PC-3 (cell line): ENCODE data around the gene EIF2S2. TPM values are rescaled to one million over a fixed set of nuclear protein-coding genes. Genes with fewer than 3 reads are reported as not detected.

ENCODE experiments used
- ATAC-seq: fragments of 200-7000 bp; cut with Tn5 transposase; 2 replicates; pipeline ENCODE4 v1.9.1; 2020; ENCODE audit warnings: mild to moderate bottlenecking, moderate library complexity
- BruUV-seq: library from RNA; stranded (reverse); fragments of 400-500 nt; replicated peaks from 2 replicates; lab custom pipeline; 2021; lab: Mats Ljungman, UMichigan
- CTCF ChIA-PET: fragments of 300-600 bp; sonication (Branson Sonifier 250); formaldehyde crosslinking; loops from one replicate; lab custom pipeline; 2022; ENCODE audit warnings: antibody characterized with exemption; lab: Charles Lee
- POLR2A ChIA-PET: fragments of 300-600 bp; sonication (Branson Sonifier 250); formaldehyde crosslinking; loops from one replicate; lab custom pipeline; 2022; ENCODE audit warnings: antibody characterized with exemption; ENCODE audit not compliant: unreplicated experiment; lab: Charles Lee
- DNase-seq: peaks from one replicate; pipeline ENCODE4 v3.0.0-alpha.2; 2015
- H2AFZ ChIP-seq: fragments of 300-600 bp; sonication (generic); 2 replicates; pipeline ENCODE4 v1.6.0; 2016; ENCODE audit warnings: antibody characterized with exemption, low read length
- H3F3A ChIP-seq: fragments of 300-600 bp; sonication (generic); one replicate; pipeline ENCODE4 v1.6.0; 2017; ENCODE audit warnings: antibody characterized with exemption, low read length, control low read depth, mild to moderate bottlenecking; ENCODE audit not compliant: unreplicated experiment
- H3K27ac ChIP-seq: fragments of 300-600 bp; sonication (generic); 2 replicates; pipeline ENCODE4 v1.5.1; 2016; ENCODE audit warnings: mild to moderate bottlenecking, low read length
- H3K27me3 ChIP-seq: fragments of 300-600 bp; sonication (generic); 2 replicates; pipeline ENCODE4 v1.6.1; 2016; ENCODE audit warnings: low read length, mixed read lengths
- H3K36me3 ChIP-seq: fragments of 300-600 bp; sonication (generic); 2 replicates; pipeline ENCODE4 v1.6.1; 2016; ENCODE audit warnings: low read depth, mixed run types, low read length, mixed read lengths
- H3K4me1 ChIP-seq: fragments of 300-600 bp; sonication (generic); 2 replicates; pipeline ENCODE4 v1.5.1; 2016; ENCODE audit warnings: low read length; ENCODE audit not compliant: insufficient read depth
- H3K4me2 ChIP-seq: fragments of 300-600 bp; sonication (generic); 2 replicates; pipeline ENCODE4 v1.6.0; 2016; ENCODE audit warnings: low read length
- H3K4me3 ChIP-seq: fragments of 300-600 bp; sonication (generic); 2 replicates; pipeline ENCODE4 v1.5.1; 2016; ENCODE audit warnings: mild to moderate bottlenecking, low read length, mixed read lengths
- H3K79me2 ChIP-seq: fragments of 300-600 bp; sonication (generic); 2 replicates; pipeline ENCODE4 v1.6.1; 2017; ENCODE audit warnings: low read length, mixed read lengths
- H3K9ac ChIP-seq: fragments of 300-600 bp; sonication (generic); 2 replicates; pipeline ENCODE4 v1.6.0; 2016; ENCODE audit warnings: mild to moderate bottlenecking, low read length
- H3K9me2 ChIP-seq: fragments of 300-600 bp; sonication (generic); replicated peaks from 2 replicates; pipeline ENCODE4 v1.6.1; 2016; ENCODE audit warnings: mixed run types, low read length, mixed read lengths
- H3K9me3 ChIP-seq: fragments of 300-600 bp; sonication (generic); 2 replicates; pipeline ENCODE4 v1.6.1; 2016; ENCODE audit warnings: low read length, mixed read lengths
- H4K20me1 ChIP-seq: fragments of 300-600 bp; sonication (generic); 2 replicates; pipeline ENCODE4 v1.6.1; 2016; ENCODE audit warnings: low read length, mixed read lengths
- CTCF ChIP-seq: fragments of 300-600 bp; sonication (generic); conservative IDR thresholded peaks from 2 replicates; pipeline ENCODE4 v1.5.1; 2017; ENCODE audit warnings: antibody characterized with exemption, low read depth, mild to moderate bottlenecking, low read length
- EZH2 ChIP-seq: fragments of 300-600 bp; sonication (generic); IDR thresholded peaks from one replicate; pipeline ENCODE4 v1.6.1; 2017; ENCODE audit warnings: antibody characterized with exemption, mild to moderate bottlenecking, low read length; ENCODE audit not compliant: unreplicated experiment
- EZH2phosphoT487 ChIP-seq: fragments of 300-600 bp; sonication (generic); IDR thresholded peaks from 2 replicates; pipeline ENCODE4 v1.6.1; 2018; ENCODE audit warnings: mild to moderate bottlenecking, antibody characterized with exemption, low read length, borderline replicate concordance
- intact Hi-C: fragments of 100-400 bp; cut with micrococcal nuclease; formaldehyde crosslinking; loops from 2 replicates; pipeline ENCODE4 v1.9.0; 2023
- total RNA-seq: library from RNA; depleted of rRNA; stranded (reverse); fragments of >200 nt; gene quantifications from 2 replicates; pipeline ENCODE4 v1.2.3, GENCODE V29; 2014

Gene EIF2S2
- total RNA-seq, 1 experiment from 2014 or later: 83.4 TPM

GRCh38 chr20:34102342-34102741 is 9.7 kb downstream of the EIF2S2 start:
- Histone ChIP-seq H3K4me3 (no peak overlapping the region), H3K9ac (no peak overlapping the region), H3K9me2 (no peaks in the 10 kb centered on the region), H4K20me1 (peaks cover 39% of the 10 kb centered on the region), H2AFZ (no peak overlapping the region), H3K9me3 (no peaks in the 10 kb centered on the region), H3K79me2 (peaks cover 77% of the 10 kb centered on the region), H3K27ac (no peak overlapping the region), H3K4me1 (no peaks in the 10 kb centered on the region), H3K27me3 (no peaks in the 10 kb centered on the region), H3K4me2 (no peak overlapping the region), H3K36me3 (peaks cover 74% of the 10 kb centered on the region), H3F3A (no peaks in the 10 kb centered on the region)
- intact Hi-C loops: no loop called here
- ATAC-seq (no peak), DNase-seq (no peak)
- TF ChIP-seq EZH2phosphoT487 (no peak), EZH2 (no peak), CTCF (no peak)
- BruUV-seq: no TSS peak
- ChIA-PET CTCF (no interaction called here), POLR2A (no interaction called here)

GRCh38 chr20:34100576-34100975 is 11.5 kb downstream of the EIF2S2 start:
- BruUV-seq: no TSS peak
- DNase-seq (no peak), ATAC-seq (peak; percentile 22; the same call in 1 of the 2 replicates)
- ChIA-PET CTCF (no interaction called here), POLR2A (no interaction called here)
- Histone ChIP-seq H3K4me3 (no peak overlapping the region), H3K36me3 (peaks cover 88% of the 10 kb centered on the region), H3K4me1 (no peaks in the 10 kb centered on the region), H3K27me3 (no peaks in the 10 kb centered on the region), H3K9me3 (no peaks in the 10 kb centered on the region), H3K79me2 (peaks cover 65% of the 10 kb centered on the region), H3K9me2 (no peaks in the 10 kb centered on the region), H3F3A (peaks cover 5% of the 10 kb centered on the region), H3K4me2 (no peak overlapping the region), H3K27ac (no peak overlapping the region), H3K9ac (no peak overlapping the region), H4K20me1 (peaks cover 24% of the 10 kb centered on the region), H2AFZ (no peak overlapping the region)
- intact Hi-C loops: no loop called here
- TF ChIP-seq EZH2phosphoT487: no peak
- no peak for TF ChIP-seq EZH2
- no peak for TF ChIP-seq CTCF

- intact Hi-C loops: no loop called here
- Histone ChIP-seq H3K79me2 (peaks cover 60% of the 10 kb centered on the region), H3K4me1 (no peaks in the 10 kb centered on the region), H3K27ac (no peak overlapping the region), H3K36me3 (peaks cover 86% of the 10 kb centered on the region), H3K9ac (no peak overlapping the region), H3K9me2 (no peaks in the 10 kb centered on the region), H3K9me3 (no peaks in the 10 kb centered on the region), H3K4me2 (no peak overlapping the region), H2AFZ (no peak overlapping the region), H3F3A (peaks cover 5% of the 10 kb centered on the region), H4K20me1 (peaks cover 15% of the 10 kb centered on the region), H3K27me3 (no peaks in the 10 kb centered on the region), H3K4me3 (no peak overlapping the region)
- BruUV-seq: no TSS peak
- TF ChIP-seq CTCF: no peak
- no peak for TF ChIP-seq EZH2
- no peak for TF ChIP-seq EZH2phosphoT487
- ChIA-PET POLR2A (no interaction called here), CTCF (no interaction called here)
- ATAC-seq (no peak), DNase-seq (no peak)
These were observed 12.4 kb downstream of the EIF2S2 start for GRCh38 chr20:34099675-34100074.
